Vagina (tissue), 2 donors: ENCODE measurements around the gene SFXN3.

Source experiments
- CTCF ChIP-seq, 3 experiments: fragments of 450-650 bp in 2 of 3; fragments of 200-600 bp in 1 of 3; sonication (generic) in 1 of 3; IDR thresholded peaks; one replicate each; pipeline ENCODE4 v1.5.1; 2017 to 2019; ENCODE audit warnings: antibody characterized with exemption in 3 of 3, mild to moderate bottlenecking in 2 of 3, moderate library complexity in 2 of 3
- POLR2AphosphoS5 ChIP-seq, 2 donors: sonication (generic); formaldehyde crosslinking; IDR thresholded peaks; one replicate each; pipeline ENCODE4 v1.9.0; 2017; ENCODE audit warnings: antibody characterized with exemption in 2 of 2, mild to moderate bottlenecking in 2 of 2, low read depth in 1 of 2; ENCODE audit not compliant: insufficient read depth in 1 of 2

GRCh38 chr10:101002456-101002855, 28.6 kb upstream of the SFXN3 start:
- TF ChIP-seq POLR2AphosphoS5 (IDR thresholded peaks at IDR 0.05; ENCODE audit: insufficient read depth in 1 of 2, low read depth in 1 of 2) (no peak), CTCF (IDR thresholded peaks at IDR 0.05) (no peak)
